Uterus (tissue), 2 donors: ENCODE results near the gene EIF2B5.

ENCODE experiments used
- CTCF ChIP-seq, 4 experiments: fragments of 200-600 bp in 2 of 4; fragments of 450-650 bp in 2 of 4; sonication (generic) in 2 of 4; IDR thresholded peaks; one replicate each; pipeline ENCODE4 v1.5.1; 2016 to 2019; ENCODE audit warnings: antibody characterized with exemption in 4 of 4, mild to moderate bottlenecking in 2 of 4, moderate library complexity in 1 of 4
- POLR2A ChIP-seq, 2 donors: fragments of 450-650 bp; IDR thresholded peaks; one replicate each; pipeline ENCODE4 v1.6.1; 2016; ENCODE audit warnings: antibody characterized with exemption in 2 of 2, mild to moderate bottlenecking in 1 of 2, moderate library complexity in 1 of 2

GRCh38 chr3:184092199-184092598 is 43.0 kb upstream of the EIF2B5 start:
- TF ChIP-seq CTCF (IDR thresholded peaks at IDR 0.05): no peak
- TF ChIP-seq POLR2A (IDR thresholded peaks at IDR 0.05): no peak
